IMR-90 (cell line): Measurements from ENCODE around the gene LRRC75A. TPM values are rescaled to one million over a fixed set of nuclear protein-coding genes. Genes with fewer than 3 reads are reported as not detected.

ENCODE experiments used
- ATAC-seq: fragments of 200-7000 bp; cut with Tn5 transposase; 2 replicates; pipeline ENCODE4 v1.9.1; 2020; ENCODE audit warnings: low read depth, mild to moderate bottlenecking, moderate library complexity
- BruUV-seq: library from RNA; stranded (reverse); fragments of 400-500 nt; replicated peaks from 2 replicates; lab custom pipeline; 2021; lab: Mats Ljungman, UMichigan
- CTCF ChIA-PET: fragments of 300-600 bp; formaldehyde crosslinking; extraction: SDS; loops from one replicate; lab custom pipeline; 2021; ENCODE audit warnings: antibody characterized with exemption; lab: Yijun Ruan, JAX
- POLR2A ChIA-PET: fragments of 300-600 bp; sonication (Branson Sonifier 250); formaldehyde crosslinking; loops from one replicate; lab custom pipeline; 2022; ENCODE audit warnings: antibody characterized with exemption; ENCODE audit not compliant: unreplicated experiment; lab: Charles Lee
- DNase-seq: peaks from one replicate; pipeline ENCODE4 v3.0.0; 2013
- H2AFZ ChIP-seq: replicated peaks from 2 replicates; pipeline ENCODE3; 2013; ENCODE audit warnings: low read length, mild to moderate bottlenecking; ENCODE audit not compliant: poor library complexity
- H2AK5ac ChIP-seq: 2 replicates; pipeline ENCODE4 v1.6.1; 2013; ENCODE audit warnings: low read depth, low read length, inconsistent platforms
- H2AK9ac ChIP-seq: replicated peaks from 2 replicates; pipeline ENCODE3; 2013; ENCODE audit warnings: mild to moderate bottlenecking, low read depth, low read length, moderate library complexity; ENCODE audit not compliant: poor library complexity
- H2BK120ac ChIP-seq: 2 replicates; pipeline ENCODE4 v1.6.1; 2013; ENCODE audit warnings: low read depth, low read length, inconsistent platforms
- H2BK15ac ChIP-seq: 3 replicates; pipeline ENCODE4 v1.6.1; 2013; ENCODE audit warnings: low read depth, low read length, inconsistent platforms
- H2BK20ac ChIP-seq: 2 replicates; pipeline ENCODE4 v1.6.1; 2013; ENCODE audit warnings: low read depth, mild to moderate bottlenecking, inconsistent platforms, low read length, moderate library complexity
- H2BK5ac ChIP-seq: 2 replicates; pipeline ENCODE4 v1.6.1; 2013; ENCODE audit warnings: mild to moderate bottlenecking, low read depth, low read length, inconsistent platforms; ENCODE audit not compliant: poor library complexity, severe bottlenecking
- H3K14ac ChIP-seq: replicated peaks from 2 replicates; pipeline ENCODE4 v1.6.1; 2013; ENCODE audit warnings: low read depth, low read length, inconsistent platforms
- H3K18ac ChIP-seq: 2 replicates; pipeline ENCODE4 v1.6.1; 2013; ENCODE audit warnings: low read depth, low read length, control low read depth
- H3K23ac ChIP-seq: 2 replicates; pipeline ENCODE4 v1.6.1; 2013; ENCODE audit warnings: low read depth, low read length, inconsistent platforms
- H3K27ac ChIP-seq: 2 replicates; pipeline ENCODE4 v1.5.1; 2013; ENCODE audit warnings: mild to moderate bottlenecking, control low read depth, low read length; ENCODE audit not compliant: insufficient read depth
- H3K27me3 ChIP-seq: 2 replicates; pipeline ENCODE4 v1.6.1; 2013; ENCODE audit warnings: low read length; ENCODE audit not compliant: control insufficient read depth, insufficient read depth
- H3K36me3 ChIP-seq: 2 replicates; pipeline ENCODE4 v1.6.1; 2013; ENCODE audit warnings: low read length, mixed read lengths; ENCODE audit not compliant: control insufficient read depth, insufficient read depth
- H3K4ac ChIP-seq: 2 replicates; pipeline ENCODE4 v1.6.1; 2013; ENCODE audit warnings: low read depth, low read length, inconsistent platforms
- H3K4me1 ChIP-seq: 2 replicates; pipeline ENCODE4 v1.6.1; 2013; ENCODE audit warnings: low read length, mixed read lengths; ENCODE audit not compliant: control insufficient read depth, insufficient read depth
- H3K4me2 ChIP-seq: 2 replicates; pipeline ENCODE4 v1.6.1; 2013; ENCODE audit warnings: low read depth, mild to moderate bottlenecking, control low read depth, low read length, moderate library complexity
- H3K4me3 ChIP-seq: 2 replicates; pipeline ENCODE4 v1.5.1; 2013; ENCODE audit warnings: low read depth, mild to moderate bottlenecking, control low read depth, low read length, moderate library complexity; ENCODE audit not compliant: insufficient read depth
- H3K56ac ChIP-seq: 2 replicates; pipeline ENCODE4 v1.6.1; 2013; ENCODE audit warnings: low read length, inconsistent platforms; ENCODE audit not compliant: insufficient read depth; ENCODE audit errors: extremely low read depth
- H3K79me1 ChIP-seq, 2 experiments: 2 replicates each; pipeline ENCODE4 v1.6.1; 2013; ENCODE audit warnings: low read length in 2 of 2, inconsistent platforms in 1 of 2, low read depth in 1 of 2
- H3K9ac ChIP-seq: 2 replicates; pipeline ENCODE4 v1.6.1; 2013; ENCODE audit warnings: low read depth, low read length, control low read depth
- H3K9me1 ChIP-seq: 2 replicates; pipeline ENCODE4 v1.6.1; 2013; ENCODE audit warnings: low read length, inconsistent platforms; ENCODE audit not compliant: insufficient read depth
- H3K9me3 ChIP-seq: 2 replicates; pipeline ENCODE4 v1.6.1; 2013; ENCODE audit warnings: low read length; ENCODE audit not compliant: control insufficient read depth, insufficient read depth
- H4K20me1 ChIP-seq: 2 replicates; pipeline ENCODE4 v1.6.1; 2013; ENCODE audit warnings: low read length, inconsistent platforms; ENCODE audit not compliant: insufficient read depth
- H4K5ac ChIP-seq: 2 replicates; pipeline ENCODE4 v1.6.1; 2013; ENCODE audit warnings: mild to moderate bottlenecking, low read depth, low read length, control low read depth
- H4K8ac ChIP-seq, 2 experiments: 2 replicates each; pipeline ENCODE4 v1.6.1; 2013; ENCODE audit warnings: low read depth in 2 of 2, low read length in 2 of 2, control low read depth in 1 of 2, inconsistent platforms in 1 of 2
- H4K91ac ChIP-seq: 2 replicates; pipeline ENCODE4 v1.6.1; 2013; ENCODE audit warnings: low read depth, low read length, inconsistent platforms; ENCODE audit not compliant: insufficient read depth
- BHLHE40 ChIP-seq: fragments of 150-350 bp; IDR thresholded peaks from 2 replicates; pipeline ENCODE4 v1.6.1; 2016; ENCODE audit warnings: mild to moderate bottlenecking, low read depth, low read length
- CEBPB ChIP-seq: IDR thresholded peaks from 2 replicates; pipeline ENCODE4 v1.6.1; 2012; ENCODE audit warnings: low read depth, low read length, improper control_type of control experiment
- MAZ ChIP-seq: IDR thresholded peaks from 2 replicates; pipeline ENCODE4 v1.6.1; 2012; ENCODE audit warnings: low read depth, mild to moderate bottlenecking, low read length, improper control_type of control experiment, moderate library complexity, borderline replicate concordance
- RFX5 ChIP-seq: IDR thresholded peaks from 2 replicates; pipeline ENCODE4 v1.8.0; 2012; ENCODE audit warnings: low read depth, mild to moderate bottlenecking, low read length, moderate library complexity
- WGBS, 2 experiments: methylation state at CpG; one replicate each; pipeline versions ENCODE4 v1.1.5 to v1.1.7; 2013; ENCODE audit warnings: missing lambda C conversion rate in 2 of 2; ENCODE audit not compliant: insufficient read length in 1 of 2; ENCODE audit errors: extremely low coverage in 2 of 2; 5-methylcytosine and 5-hydroxymethylcytosine counted together
- dilution Hi-C: fragments of 300-500 bp; cut with HindIII; formaldehyde crosslinking; loops from one replicate; pipeline ENCODE4 v1.14.3; 2018; ENCODE audit warnings: low sequenced_read_pairs; ENCODE audit not compliant: unreplicated experiment
- in situ Hi-C: fragments of 300-500 bp; cut with MboI; formaldehyde crosslinking; loops from 3 replicates; pipeline ENCODE4 v1.14.3; 2019; ENCODE audit warnings: low sequenced_read_pairs, inconsistent platforms, mixed read lengths
- intact Hi-C: fragments of 100-400 bp; cut with micrococcal nuclease; formaldehyde crosslinking; loops from 2 replicates; pipeline ENCODE4 v1.10.0; 2022
- polyA plus RNA-seq, 3 experiments: library from polyadenylated mRNA; depleted of rRNA; stranded (reverse); fragments of >200 nt; gene quantifications; 2 replicates each; pipeline ENCODE4 v1.2.3, GENCODE V29; 2012; ENCODE audit warnings: low replicate concordance in 1 of 3
- total RNA-seq: library from RNA; depleted of rRNA; stranded (reverse); fragments of >200 nt; gene quantifications from 2 replicates; pipeline ENCODE4 v1.2.3, GENCODE V29; 2012

Gene LRRC75A
- total and polyA plus RNA-seq, 2 of the 4 experiments (the other 2 are of a cell fraction), result 0.72 to 1.0 TPM

DNA sequence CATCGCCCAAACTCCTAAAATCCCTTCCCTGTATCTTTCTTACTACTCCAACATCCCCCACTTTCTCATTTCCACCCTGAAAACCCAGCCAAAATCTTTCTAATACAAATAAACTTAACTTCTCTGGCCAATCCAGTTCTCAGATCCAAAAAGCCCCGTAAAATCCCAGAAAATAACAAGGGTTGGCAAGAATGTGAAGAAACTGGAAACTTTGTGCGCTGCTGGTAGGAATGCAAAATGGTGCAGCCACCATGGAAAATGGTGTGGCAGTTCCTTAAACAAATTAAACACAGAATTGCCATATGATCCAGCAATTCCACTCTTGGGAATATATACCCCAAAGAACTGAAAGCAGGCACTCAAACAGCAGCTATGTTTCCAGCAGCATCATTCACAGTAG, 24.1 kb downstream of the LRRC75A start:
- ChIA-PET CTCF (no interaction called here), POLR2A (no interaction called here)
- Histone ChIP-seq H3K9ac (no peak overlapping the region), H3K4me3 (no peak overlapping the region), H2BK20ac (no peak overlapping the region), H2AK5ac (no peak overlapping the region), H3K9me3 (no peaks in the 10 kb centered on the region), H3K4ac (no peak overlapping the region), H3K14ac (no peak overlapping the region), H2AK9ac (no peak overlapping the region), H4K20me1 (peaks cover 3% of the 10 kb centered on the region), H4K91ac (no peak overlapping the region), H4K8ac (no peak overlapping the region), H3K27me3 (no peaks in the 10 kb centered on the region), H3K27ac (no peak overlapping the region), H4K5ac (no peak overlapping the region), H3K79me1 (no peaks in the 10 kb centered on the region), H3K9me1 (peaks cover 7% of the 10 kb centered on the region; the same call in 1 of the 2 replicates), H3K36me3 (no peaks in the 10 kb centered on the region), H3K18ac (no peak overlapping the region), H3K4me1 (peaks cover 9% of the 10 kb centered on the region), H3K4me2 (no peak overlapping the region), H2BK15ac (no peak overlapping the region), H2BK5ac (no peak overlapping the region), H3K23ac (no peak overlapping the region), H3K56ac (no peak overlapping the region), H2AFZ (no peak overlapping the region), H2BK120ac (no peak overlapping the region)
- intact Hi-C loops, result no loop called here
- DNase-seq, result no peak
- WGBS, 2 experiments, result 83% methylated on average over 1 of the region's 3 CpGs; no CpG with 5 or more reads in 1 of the 2 experiments
- dilution Hi-C loops, result no loop called here
- TF ChIP-seq BHLHE40 (no peak), RFX5 (no peak), CEBPB (no peak), MAZ (no peak)
- ATAC-seq, result no peak
- in situ Hi-C loops, result loop anchor here (5.0 kb wide), 1 partner anchor 49 kb away; no protein-coding TSS in a partner anchor
- BruUV-seq, result no TSS peak
